GM18867 (cell line): ENCODE data around the gene DSCAML1.

Source experiments
- ATAC-seq: cut with Tn5 transposase; IDR thresholded peaks from one replicate; pipeline ENCODE4 v1.9.1; 2021; ENCODE audit warnings: mild to moderate bottlenecking, moderate library complexity; ENCODE audit not compliant: unreplicated experiment

Gene DSCAML1

GRCh38 chr11:117642835-117643234, 154.2 kb downstream of the DSCAML1 start:
- ATAC-seq = no peak

GRCh38 chr11:117642396-117642795, 154.6 kb downstream of the DSCAML1 start:
- no peak for ATAC-seq

DNA sequence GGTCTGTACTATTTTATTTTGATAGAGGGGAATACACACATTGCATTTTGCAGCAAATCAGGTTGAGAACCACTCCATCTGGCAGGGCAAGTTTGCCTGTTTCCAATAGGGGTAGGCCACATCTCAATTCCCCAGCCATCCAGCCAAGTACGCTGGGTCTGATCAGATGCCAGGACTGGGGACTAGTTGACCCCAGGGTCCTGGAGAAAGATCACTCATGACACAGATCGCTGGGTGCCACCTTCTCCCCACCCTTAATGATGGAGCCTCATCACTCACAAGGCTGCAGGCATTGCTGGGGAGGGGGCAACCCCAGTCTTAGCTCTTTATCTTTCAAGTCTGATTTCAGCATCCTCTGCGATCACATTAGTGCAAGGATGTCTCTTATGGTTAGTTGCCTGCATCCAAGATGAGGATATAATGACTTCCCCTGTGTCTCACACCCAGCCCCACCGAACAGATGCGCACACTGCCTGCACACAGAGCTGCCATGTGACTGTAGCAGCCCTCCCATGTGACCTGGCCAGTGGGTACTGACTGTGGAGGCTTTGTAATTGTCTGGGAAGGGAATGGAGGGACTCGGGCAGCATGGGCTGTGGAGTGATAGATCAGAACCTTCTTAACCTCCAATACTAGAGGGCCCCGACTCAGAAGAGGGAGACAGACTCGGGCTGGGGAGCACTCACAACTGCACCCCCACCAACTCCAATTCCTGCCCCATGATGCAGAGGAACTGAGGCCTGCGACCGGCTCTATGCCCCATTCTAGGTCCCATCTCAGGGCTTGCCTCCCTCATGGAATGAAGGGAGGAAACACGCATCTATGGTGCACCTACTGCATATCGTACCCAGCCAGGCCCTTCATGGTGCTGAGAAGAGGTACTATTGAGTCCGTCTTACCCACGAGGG, 155.8 kb downstream of the DSCAML1 start:
- no peak for ATAC-seq

DNA sequence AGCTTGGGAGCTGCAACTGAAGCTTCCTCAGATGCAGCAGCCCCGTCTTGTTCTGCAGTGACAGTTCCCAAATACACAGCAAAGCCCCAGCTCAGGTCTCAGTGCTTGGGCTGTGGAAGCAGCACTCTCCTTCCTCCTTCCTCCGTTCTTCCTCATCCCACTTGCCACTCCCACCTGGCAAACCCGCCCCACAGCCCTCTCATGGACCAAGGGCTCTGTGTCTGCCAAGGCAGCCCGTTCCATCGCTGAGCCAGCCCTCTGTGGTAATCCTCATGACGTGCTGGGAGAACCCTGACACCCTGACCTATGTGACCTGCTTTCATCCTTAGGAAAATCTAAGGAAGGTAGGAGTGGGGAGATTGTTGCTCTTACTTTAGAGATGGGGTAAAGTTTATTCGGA, 157.0 kb downstream of the DSCAML1 start:
- ATAC-seq = no peak

- no peak for ATAC-seq
These were observed 157.4 kb downstream of the DSCAML1 start for GRCh38 chr11:117639601-117640000.

DNA sequence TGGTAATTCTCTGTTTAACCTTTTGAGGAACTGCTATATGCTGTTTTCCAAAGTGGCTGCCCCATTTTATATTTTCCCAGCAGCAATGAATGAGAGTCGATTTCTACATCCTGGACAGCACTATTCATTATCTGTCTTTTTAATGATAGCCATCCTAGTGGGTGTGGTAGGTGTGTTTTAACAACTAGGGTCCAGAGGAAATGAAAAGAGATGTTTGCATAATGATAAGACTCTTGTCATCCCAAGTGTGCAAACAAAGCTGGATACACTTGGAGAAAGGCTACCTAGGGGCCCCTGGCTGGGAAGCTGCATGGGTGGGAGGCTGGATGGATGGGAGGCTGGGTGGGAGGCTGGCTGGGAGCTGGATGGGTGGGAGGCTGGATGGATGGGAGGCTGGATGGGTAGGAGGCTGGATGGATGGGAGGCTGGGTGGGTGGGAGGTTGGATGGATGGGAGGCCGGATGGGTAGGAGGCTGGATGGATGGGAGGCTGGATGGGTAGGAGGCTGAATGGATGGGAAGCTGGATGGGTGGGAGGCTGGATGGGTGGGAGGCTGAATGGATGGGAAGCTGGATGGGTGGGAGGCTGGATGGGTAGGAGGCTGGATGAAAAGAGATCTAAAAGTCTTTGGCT, 158.0 kb downstream of the DSCAML1 start:
- ATAC-seq = no peak

DNA sequence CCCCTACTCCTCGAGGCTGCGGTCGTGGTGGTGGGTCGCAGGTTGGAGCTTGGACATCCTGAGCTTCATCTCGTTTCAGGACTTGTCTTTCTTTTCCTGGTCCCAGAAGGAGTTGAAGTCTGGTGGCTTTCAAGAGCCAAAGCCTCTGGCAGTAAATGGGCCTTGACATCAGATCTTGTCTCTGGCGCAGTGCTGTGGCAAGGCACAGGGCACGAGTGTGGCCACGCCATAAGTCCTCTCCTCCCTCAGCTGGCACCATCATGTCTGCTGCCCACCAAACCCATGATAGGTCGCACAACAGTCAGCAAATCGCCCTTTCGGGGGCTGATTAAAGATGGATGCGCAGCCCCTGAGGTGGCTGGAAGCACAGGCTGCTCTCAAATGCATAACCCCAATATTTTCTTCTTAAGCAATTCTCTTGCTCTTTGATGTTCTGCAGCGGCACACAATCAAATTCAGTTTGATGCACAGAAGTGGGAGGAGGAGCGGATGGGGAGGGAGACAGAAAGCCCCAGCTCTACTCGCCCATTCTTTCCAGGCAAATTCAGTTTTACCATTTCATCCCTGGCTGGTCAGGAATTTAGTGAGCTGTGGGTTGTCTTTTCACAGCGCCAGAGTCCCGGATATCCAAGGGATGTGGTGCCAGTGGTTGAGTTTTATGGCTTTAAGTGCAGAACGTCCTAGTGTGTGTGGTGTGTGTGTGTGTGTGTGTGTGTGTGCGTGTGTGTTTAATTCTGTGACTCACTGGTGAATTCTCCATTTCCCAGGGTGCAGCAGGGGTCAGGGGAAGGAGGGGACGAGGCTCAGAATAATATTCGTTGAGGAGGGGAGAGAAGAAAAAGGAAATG, 162.0 kb downstream of the DSCAML1 start:
- ATAC-seq = no peak

GRCh38 chr11:117633976-117634755, 162.8 kb downstream of the DSCAML1 start:
- no peak for ATAC-seq

- no peak for ATAC-seq
These were observed 163.7 kb downstream of the DSCAML1 start for GRCh38 chr11:117633186-117633754.

DNA sequence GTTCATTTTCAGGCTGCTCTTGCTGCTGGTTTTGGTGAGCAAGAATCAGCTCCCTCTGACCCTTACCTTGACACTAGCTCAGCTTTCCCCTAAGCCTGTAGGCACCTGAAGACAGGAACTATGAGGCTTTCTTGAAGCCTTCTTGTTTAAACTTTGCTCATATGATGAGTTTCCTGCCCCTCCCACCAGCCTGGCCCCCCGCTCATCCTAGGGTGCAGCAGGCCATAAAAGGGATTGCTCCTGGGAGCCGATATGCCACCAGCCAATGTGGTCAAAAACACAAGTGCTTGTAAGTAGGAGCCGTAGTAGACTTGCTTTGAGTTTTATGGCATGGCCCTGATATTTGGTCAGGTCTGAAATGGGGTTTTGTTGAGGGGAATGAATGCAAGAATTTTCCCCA, 164.7 kb downstream of the DSCAML1 start:
- ATAC-seq = no peak

- ATAC-seq = no peak
These were observed 165.5 kb downstream of the DSCAML1 start for GRCh38 chr11:117631336-117632140.

DNA sequence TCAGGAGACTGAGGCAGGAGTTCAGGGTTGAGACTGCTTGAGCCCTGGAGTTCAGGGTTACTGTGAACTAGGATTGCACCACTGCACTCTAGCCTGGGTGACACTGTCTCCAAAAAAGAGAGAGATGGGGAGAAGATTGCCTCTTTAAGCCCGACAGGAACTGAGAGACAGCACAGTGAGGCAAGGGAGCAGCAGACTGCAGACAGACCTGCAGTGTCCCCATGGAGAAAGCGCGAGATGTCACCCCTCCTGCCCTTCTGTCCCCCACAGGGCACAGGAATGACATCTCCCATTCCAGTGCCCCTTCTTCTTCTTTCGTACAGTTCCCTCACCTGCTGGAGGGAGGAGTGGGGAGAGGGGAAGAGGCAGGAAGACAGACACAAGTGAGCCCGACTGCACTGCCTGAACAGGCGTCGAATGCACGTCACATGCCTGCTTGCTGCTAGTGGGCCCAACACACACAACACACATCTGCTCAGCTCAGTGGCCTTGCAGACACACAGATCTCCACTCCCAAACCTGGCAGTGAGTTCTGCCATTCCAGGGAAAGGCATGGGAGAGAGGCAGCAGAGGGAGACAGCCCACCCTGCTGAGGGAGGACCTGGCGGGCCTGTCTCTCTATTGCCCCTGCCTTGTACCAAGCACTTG, 167.0 kb downstream of the DSCAML1 start:
- ATAC-seq = no peak

DNA sequence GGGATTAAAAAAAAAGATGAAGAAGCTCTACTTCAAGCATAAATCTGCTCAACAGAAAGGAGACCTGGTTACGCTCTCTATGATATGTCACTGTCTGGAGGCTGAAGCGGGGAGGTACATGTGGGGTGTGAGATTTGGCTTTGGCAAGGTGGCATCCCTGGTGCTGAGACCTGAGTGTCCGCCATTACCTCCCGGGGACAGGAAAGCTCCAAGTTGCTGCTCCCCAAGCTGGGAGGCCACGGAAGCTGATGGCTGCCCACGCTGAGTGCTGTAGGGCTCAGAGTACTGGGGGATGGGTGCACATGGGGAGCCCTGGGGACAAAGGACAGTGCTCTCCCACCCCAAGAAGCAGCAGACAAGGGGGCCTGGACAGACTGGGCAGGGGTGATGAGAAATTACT, 167.9 kb downstream of the DSCAML1 start:
- no peak for ATAC-seq

- no peak for ATAC-seq
These were observed 169.8 kb downstream of the DSCAML1 start for GRCh38 chr11:117627259-117627658.

DNA sequence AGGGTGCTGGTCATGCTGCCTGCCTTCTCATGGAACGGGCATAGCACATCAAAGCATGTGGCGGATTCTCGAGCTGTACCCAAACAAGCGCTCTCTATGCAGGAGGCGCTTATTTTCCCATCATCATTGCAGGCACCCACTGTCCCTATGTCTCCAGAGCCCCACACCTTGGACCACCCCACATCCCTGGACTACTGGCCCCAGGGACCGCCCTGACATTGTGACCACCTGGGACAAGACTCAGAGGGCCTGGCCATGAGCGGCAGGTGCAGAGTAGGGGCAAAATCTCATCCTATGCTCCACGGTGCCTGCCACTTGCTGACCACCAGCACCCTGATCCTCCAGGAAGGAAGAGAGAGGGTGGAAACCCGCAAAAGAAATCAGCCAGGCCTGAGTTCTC, 170.4 kb downstream of the DSCAML1 start:
- no peak for ATAC-seq

DNA sequence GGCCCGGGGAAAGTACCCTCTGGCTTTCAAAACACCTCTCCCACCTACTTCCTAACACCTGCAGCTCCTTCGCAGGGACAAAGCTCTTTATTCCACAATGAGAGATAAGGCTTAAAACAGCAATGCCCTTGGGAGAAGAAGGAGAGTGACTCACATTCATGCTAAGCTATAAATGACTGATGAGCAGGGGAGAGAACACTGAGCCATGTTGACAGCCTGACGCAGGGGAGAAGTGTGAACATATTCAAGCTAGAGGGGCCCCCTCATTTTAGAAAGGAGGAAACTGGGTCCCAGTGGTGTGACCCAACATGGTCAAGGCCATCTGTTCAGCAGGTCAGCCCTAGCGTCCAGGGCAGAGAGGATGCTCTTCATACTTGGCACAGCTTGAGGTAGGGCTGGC, 171.8 kb downstream of the DSCAML1 start:
- no peak for ATAC-seq

DNA sequence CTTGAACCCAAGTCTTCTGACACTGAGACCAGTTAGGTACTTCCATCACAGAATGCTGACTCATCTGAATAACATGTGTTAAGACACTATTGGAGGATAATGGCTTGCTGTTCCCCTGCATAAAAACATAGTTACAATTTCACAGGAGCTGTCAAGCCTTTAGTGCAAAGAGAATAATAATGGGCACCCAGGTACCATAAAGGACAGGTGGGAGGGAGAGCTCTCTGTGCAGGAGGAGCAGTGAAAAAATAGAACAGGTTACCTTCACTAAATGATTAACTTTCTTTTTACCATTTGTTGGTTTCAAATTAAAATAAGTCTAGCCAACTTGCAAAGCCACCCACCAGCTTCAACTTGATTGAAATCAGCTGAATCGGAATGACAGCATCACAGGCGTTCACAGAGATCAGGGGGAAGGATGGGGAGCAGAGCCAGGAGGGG, 173.2 kb downstream of the DSCAML1 start:
- ATAC-seq = no peak

GRCh38 chr11:117621226-117621625, 175.8 kb downstream of the DSCAML1 start:
- ATAC-seq = no peak

GRCh38 chr11:117620659-117621058, 176.4 kb downstream of the DSCAML1 start:
- no peak for ATAC-seq
